Measurements from ENCODE around the gene DAND5.

- TF ChIP-seq CTCF (conservative IDR thresholded peaks at IDR 0.05; ENCODE audit: low read depth, low read length) (no peak), EZH2 (IDR thresholded peaks at IDR 0.05; ENCODE audit: borderline replicate concordance, low read depth, low read length, poor library complexity, severe bottlenecking) (no peak)
These were observed 23.8 kb upstream of the DAND5 start, which contains the start of gene RAD23A for GRCh38 chr19:12945479-12946091.

Measured in A673 (cell line).